Measurements from ENCODE around the gene PREX1. TPM values are rescaled to one million over a fixed set of nuclear protein-coding genes. Genes with fewer than 3 reads are reported as not detected.

Gene PREX1
- polyA plus RNA-seq, 1 of the 3 experiments (the other 2 are of a cell fraction): 5.3 TPM

DNA sequence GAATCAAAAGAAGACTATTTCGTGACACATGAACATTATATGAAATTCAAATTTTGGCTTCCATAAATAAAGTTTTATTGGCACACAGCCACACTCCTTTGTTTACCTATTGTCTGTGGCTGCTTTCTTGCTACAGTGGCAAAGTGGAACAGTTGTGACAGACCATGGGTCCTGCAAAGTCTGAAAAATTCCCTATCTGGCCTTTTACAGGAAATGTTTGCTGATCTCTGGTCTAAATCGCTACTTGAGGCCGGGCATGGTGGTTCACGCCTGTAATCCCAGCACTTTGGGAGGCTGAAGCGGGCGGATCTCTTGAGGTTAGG is 23.1 kb upstream of the PREX1 start:
- Histone ChIP-seq H3K79me2 (ENCODE audit: insufficient read depth) (no peaks in the 10 kb centered on the region), H2AFZ (ENCODE audit: low read depth) (no peak overlapping the region), H3K9me3 (no peaks in the 10 kb centered on the region), H4K20me1 (ENCODE audit: insufficient read depth) (no peaks in the 10 kb centered on the region), H3K36me3 (replicated peaks in 1 of 2; ENCODE audit: control insufficient read depth in 1 of 2, insufficient read depth in 2 of 2, low read length in 1 of 2) (no peaks in the 10 kb centered on the region), H3F3A (replicated peaks; ENCODE audit: insufficient read depth) (peaks cover 15% of the 10 kb centered on the region), H3K27ac (ENCODE audit: low read depth in 2 of 2, low read length in 1 of 2) (no peak overlapping the region), H3K9me2 (no peaks in the 10 kb centered on the region), H3K4me1 (ENCODE audit: control insufficient read depth in 1 of 2, insufficient read depth in 2 of 2, low read depth in 1 of 2, low read length in 1 of 2) (peaks cover 7 to 11% of the 10 kb centered on the region in 2 experiments; a peak in 2 of 4 replicates), H3K4me2 (no peak overlapping the region), H3K27me3 (ENCODE audit: insufficient read depth) (no peaks in the 10 kb centered on the region), H3K4me3 (ENCODE audit: low read depth in 2 of 2, low read length in 1 of 2) (no peak overlapping the region), H3K9ac (no peak overlapping the region)
- TF ChIP-seq, protein P1, sequence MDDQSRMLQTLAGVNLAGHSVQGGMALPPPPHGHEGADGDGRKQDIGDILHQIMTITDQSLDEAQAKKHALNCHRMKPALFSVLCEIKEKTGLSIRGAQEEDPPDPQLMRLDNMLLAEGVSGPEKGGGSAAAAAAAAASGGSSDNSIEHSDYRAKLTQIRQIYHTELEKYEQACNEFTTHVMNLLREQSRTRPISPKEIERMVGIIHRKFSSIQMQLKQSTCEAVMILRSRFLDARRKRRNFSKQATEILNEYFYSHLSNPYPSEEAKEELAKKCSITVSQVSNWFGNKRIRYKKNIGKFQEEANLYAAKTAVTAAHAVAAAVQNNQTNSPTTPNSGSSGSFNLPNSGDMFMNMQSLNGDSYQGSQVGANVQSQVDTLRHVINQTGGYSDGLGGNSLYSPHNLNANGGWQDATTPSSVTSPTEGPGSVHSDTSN (IDR thresholded peaks at IDR 0.05): no peak
- TF ChIP-seq, protein P2, sequence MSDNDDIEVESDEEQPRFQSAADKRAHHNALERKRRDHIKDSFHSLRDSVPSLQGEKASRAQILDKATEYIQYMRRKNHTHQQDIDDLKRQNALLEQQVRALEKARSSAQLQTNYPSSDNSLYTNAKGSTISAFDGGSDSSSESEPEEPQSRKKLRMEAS (IDR thresholded peaks at IDR 0.05; ENCODE audit: low read depth): no peak
- TF ChIP-seq NRF1 (IDR thresholded peaks at IDR 0.05; ENCODE audit: low read depth, low read length) (no peak), NFIC (IDR thresholded peaks at IDR 0.05; ENCODE audit: borderline replicate concordance) (no peak)
- TF ChIP-seq, protein P3, sequence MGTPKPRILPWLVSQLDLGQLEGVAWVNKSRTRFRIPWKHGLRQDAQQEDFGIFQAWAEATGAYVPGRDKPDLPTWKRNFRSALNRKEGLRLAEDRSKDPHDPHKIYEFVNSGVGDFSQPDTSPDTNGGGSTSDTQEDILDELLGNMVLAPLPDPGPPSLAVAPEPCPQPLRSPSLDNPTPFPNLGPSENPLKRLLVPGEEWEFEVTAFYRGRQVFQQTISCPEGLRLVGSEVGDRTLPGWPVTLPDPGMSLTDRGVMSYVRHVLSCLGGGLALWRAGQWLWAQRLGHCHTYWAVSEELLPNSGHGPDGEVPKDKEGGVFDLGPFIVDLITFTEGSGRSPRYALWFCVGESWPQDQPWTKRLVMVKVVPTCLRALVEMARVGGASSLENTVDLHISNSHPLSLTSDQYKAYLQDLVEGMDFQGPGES (IDR thresholded peaks at IDR 0.05; ENCODE audit: low read depth, low read length): no peak
- WGBS (ENCODE audit: low lambda C conversion rate): 91% methylated on average over 6 of the region's 6 CpGs
- POLR2A ChIA-PET: no interaction called here
- no peak for DNase-seq
- CTCF ChIA-PET: interaction anchor here (1.2 kb wide), 1 partner anchor 10 kb away, joined by 3 read pairs; no protein-coding TSS in a partner anchor

DNA sequence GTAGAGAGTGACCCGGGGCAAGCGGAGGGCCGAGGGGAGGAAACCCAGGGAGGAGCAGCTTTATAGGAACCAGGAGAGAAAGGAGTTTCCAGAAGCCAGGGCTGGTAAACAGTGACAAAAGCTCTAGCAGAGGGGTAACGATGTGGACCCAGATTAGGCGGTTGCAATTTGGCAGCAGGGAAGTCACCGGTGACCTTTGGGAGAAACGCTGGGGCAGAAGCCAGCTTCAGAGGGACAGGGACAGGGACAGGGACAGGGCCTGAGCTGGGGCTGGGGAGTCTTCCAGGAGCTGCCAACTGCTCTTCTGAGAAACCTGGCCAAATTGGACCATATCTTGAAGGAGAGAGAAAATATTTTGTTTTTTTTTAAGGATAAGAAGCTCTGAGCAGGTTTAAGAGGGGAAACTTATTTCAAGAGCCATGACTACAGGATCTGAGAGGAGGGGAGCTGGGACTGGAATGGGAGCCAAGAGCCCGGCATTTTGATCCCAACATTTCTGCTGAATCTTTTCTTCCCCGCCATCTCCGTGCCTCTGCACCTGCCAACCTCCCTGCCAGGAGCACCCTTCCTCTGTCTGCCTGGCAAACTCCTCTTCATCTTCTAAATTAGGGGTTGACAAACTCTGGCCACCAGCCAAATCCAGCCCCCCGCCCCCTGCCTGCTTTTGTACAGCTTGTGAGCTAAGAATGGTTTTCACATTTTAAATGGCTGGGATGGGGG is 22.6 kb upstream of the PREX1 start:
- ChIA-PET CTCF (interaction anchor here (0.6 to 1.2 kb wide), 2 partner anchors 9 to 34 kb away, joined by 3 to 5 read pairs; no protein-coding TSS in a partner anchor), POLR2A (interaction anchor here (0.6 kb wide), 2 partner anchors 416 to 610 kb away, joined by 3 to 5 read pairs; no protein-coding TSS in a partner anchor)

More for the DNA sequence above, 22.6 kb upstream of the PREX1 start:
- H3K4me2 ChIP-seq: no peak overlapping the region
- no peaks in the 10 kb centered on the region for H3K79me2 ChIP-seq (ENCODE audit: insufficient read depth)
- H3K9ac ChIP-seq: no peak overlapping the region
- TF ChIP-seq, protein P4, sequence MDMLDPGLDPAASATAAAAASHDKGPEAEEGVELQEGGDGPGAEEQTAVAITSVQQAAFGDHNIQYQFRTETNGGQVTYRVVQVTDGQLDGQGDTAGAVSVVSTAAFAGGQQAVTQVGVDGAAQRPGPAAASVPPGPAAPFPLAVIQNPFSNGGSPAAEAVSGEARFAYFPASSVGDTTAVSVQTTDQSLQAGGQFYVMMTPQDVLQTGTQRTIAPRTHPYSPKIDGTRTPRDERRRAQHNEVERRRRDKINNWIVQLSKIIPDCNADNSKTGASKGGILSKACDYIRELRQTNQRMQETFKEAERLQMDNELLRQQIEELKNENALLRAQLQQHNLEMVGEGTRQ (IDR thresholded peaks at IDR 0.05; ENCODE audit: borderline replicate concordance, low read depth, low read length): no peak
- TF ChIP-seq FOSL2 (IDR thresholded peaks at IDR 0.05; ENCODE audit: borderline replicate concordance, low read depth) (no peak), GATA2 (CRISPR knock-in tag; IDR thresholded peaks at IDR 0.05) (no peak), FOXM1 (IDR thresholded peaks at IDR 0.05; ENCODE audit: low read depth) (no peak), TEAD4 (IDR thresholded peaks at IDR 0.05; ENCODE audit: borderline replicate concordance, insufficient read depth) (no peak), RXRA (IDR thresholded peaks at IDR 0.05; ENCODE audit: borderline replicate concordance, low read depth) (no peak)
- TF ChIP-seq, protein P5, sequence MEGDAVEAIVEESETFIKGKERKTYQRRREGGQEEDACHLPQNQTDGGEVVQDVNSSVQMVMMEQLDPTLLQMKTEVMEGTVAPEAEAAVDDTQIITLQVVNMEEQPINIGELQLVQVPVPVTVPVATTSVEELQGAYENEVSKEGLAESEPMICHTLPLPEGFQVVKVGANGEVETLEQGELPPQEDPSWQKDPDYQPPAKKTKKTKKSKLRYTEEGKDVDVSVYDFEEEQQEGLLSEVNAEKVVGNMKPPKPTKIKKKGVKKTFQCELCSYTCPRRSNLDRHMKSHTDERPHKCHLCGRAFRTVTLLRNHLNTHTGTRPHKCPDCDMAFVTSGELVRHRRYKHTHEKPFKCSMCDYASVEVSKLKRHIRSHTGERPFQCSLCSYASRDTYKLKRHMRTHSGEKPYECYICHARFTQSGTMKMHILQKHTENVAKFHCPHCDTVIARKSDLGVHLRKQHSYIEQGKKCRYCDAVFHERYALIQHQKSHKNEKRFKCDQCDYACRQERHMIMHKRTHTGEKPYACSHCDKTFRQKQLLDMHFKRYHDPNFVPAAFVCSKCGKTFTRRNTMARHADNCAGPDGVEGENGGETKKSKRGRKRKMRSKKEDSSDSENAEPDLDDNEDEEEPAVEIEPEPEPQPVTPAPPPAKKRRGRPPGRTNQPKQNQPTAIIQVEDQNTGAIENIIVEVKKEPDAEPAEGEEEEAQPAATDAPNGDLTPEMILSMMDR (IDR thresholded peaks at IDR 0.05): no peak
- no peaks in the 10 kb centered on the region for H3K27me3 ChIP-seq (ENCODE audit: insufficient read depth)
- H3K4me3 ChIP-seq (ENCODE audit: low read depth in 2 of 2, low read length in 1 of 2): no peak overlapping the region
- H3K9me2 ChIP-seq: no peaks in the 10 kb centered on the region
- peaks cover 10 to 11% of the 10 kb centered on the region in 2 experiments; a peak in 2 of 4 replicates for H3K4me1 ChIP-seq (ENCODE audit: control insufficient read depth in 1 of 2, insufficient read depth in 2 of 2, low read depth in 1 of 2, low read length in 1 of 2)
- H3F3A ChIP-seq (replicated peaks; ENCODE audit: insufficient read depth): peaks cover 17% of the 10 kb centered on the region
- 83% methylated on average over 11 of the region's 11 CpGs for WGBS (ENCODE audit: low lambda C conversion rate)
- DNase-seq: no peak
- H2AFZ ChIP-seq (ENCODE audit: low read depth): no peak overlapping the region
- no peak overlapping the region for H3K27ac ChIP-seq (ENCODE audit: low read depth in 2 of 2, low read length in 1 of 2)
- no peaks in the 10 kb centered on the region for H3K36me3 ChIP-seq (replicated peaks in 1 of 2; ENCODE audit: control insufficient read depth in 1 of 2, insufficient read depth in 2 of 2, low read length in 1 of 2)
- no peaks in the 10 kb centered on the region for H3K9me3 ChIP-seq
- no peaks in the 10 kb centered on the region for H4K20me1 ChIP-seq (ENCODE audit: insufficient read depth)
